Measurements from ENCODE around the gene MEOX1.

Gene MEOX1

GRCh38 chr17:43669971-43670644 is 8.4 kb upstream of the MEOX1 start:
- 0 out of 2 replicates have a peak overlapping the region, but pooled peaks have one; percentile 21 for H2AFZ ChIP-seq (ENCODE audit: low read depth)
- peaks cover 1% of the 10 kb centered on the region; the same call in 1 of the 2 replicates for H3K27me3 ChIP-seq (ENCODE audit: insufficient read depth, low read depth)
- H3K4me3 ChIP-seq (IDR thresholded peaks at IDR 0.05; ENCODE audit: insufficient read depth, low read depth, low read length), result no peak overlapping the region
- no peaks in the 10 kb centered on the region for H4K20me1 ChIP-seq (ENCODE audit: insufficient read depth)
- TF ChIP-seq CTCF (conservative IDR thresholded peaks at IDR 0.05; ENCODE audit: low read depth, low read length), result no peak
- peaks cover 28% of the 10 kb centered on the region for H3K4me1 ChIP-seq (ENCODE audit: low read depth, poor library complexity, severe bottlenecking)
- H3K27ac ChIP-seq, result no peak overlapping the region; the same call in 1 of the 2 replicates
- H3K79me2 ChIP-seq (ENCODE audit: insufficient read depth, low read depth), result no peaks in the 10 kb centered on the region
- no peaks in the 10 kb centered on the region for H3K36me3 ChIP-seq (ENCODE audit: insufficient read depth)
- no peak overlapping the region; the same call in 1 of the 2 replicates for H3K9ac ChIP-seq
- peak overlapping the region; percentile 18 for H3K4me2 ChIP-seq

- Histone ChIP-seq H3K27me3 (ENCODE audit: insufficient read depth, low read depth) (peaks cover 13% of the 10 kb centered on the region; the same call in 1 of the 2 replicates), H3K4me1 (ENCODE audit: low read depth, poor library complexity, severe bottlenecking) (peaks cover 29% of the 10 kb centered on the region), H3K36me3 (ENCODE audit: insufficient read depth) (no peaks in the 10 kb centered on the region), H2AFZ (ENCODE audit: low read depth) (no peak overlapping the region), H4K20me1 (ENCODE audit: insufficient read depth) (no peaks in the 10 kb centered on the region), H3K9ac (no peak overlapping the region), H3K27ac (no peak overlapping the region), H3K4me3 (IDR thresholded peaks at IDR 0.05; ENCODE audit: insufficient read depth, low read depth, low read length) (no peak overlapping the region), H3K79me2 (ENCODE audit: insufficient read depth, low read depth) (no peaks in the 10 kb centered on the region), H3K4me2 (no peak overlapping the region)
- no peak for TF ChIP-seq CTCF (conservative IDR thresholded peaks at IDR 0.05; ENCODE audit: low read depth, low read length)
These were observed 6.2 kb upstream of the MEOX1 start for GRCh38 chr17:43667947-43668348.

- no peaks in the 10 kb centered on the region for H3K36me3 ChIP-seq (ENCODE audit: insufficient read depth)
- H3K4me3 ChIP-seq (IDR thresholded peaks at IDR 0.05; ENCODE audit: insufficient read depth, low read depth, low read length), result no peak overlapping the region
- H3K79me2 ChIP-seq (ENCODE audit: insufficient read depth, low read depth), result no peaks in the 10 kb centered on the region
- no peaks in the 10 kb centered on the region for H4K20me1 ChIP-seq (ENCODE audit: insufficient read depth)
- no peak for TF ChIP-seq CTCF (conservative IDR thresholded peaks at IDR 0.05; ENCODE audit: low read depth, low read length)
- H2AFZ ChIP-seq (ENCODE audit: low read depth), result no peak overlapping the region
- no peak overlapping the region for H3K27ac ChIP-seq
- H3K4me2 ChIP-seq, result no peak overlapping the region
- peaks cover 30% of the 10 kb centered on the region for H3K4me1 ChIP-seq (ENCODE audit: low read depth, poor library complexity, severe bottlenecking)
- H3K9ac ChIP-seq, result no peak overlapping the region
- peaks cover 15% of the 10 kb centered on the region; the same call in 1 of the 2 replicates for H3K27me3 ChIP-seq (ENCODE audit: insufficient read depth, low read depth)
These were observed 5.8 kb upstream of the MEOX1 start for GRCh38 chr17:43667506-43667905.

- Histone ChIP-seq H3K4me3 (IDR thresholded peaks at IDR 0.05; ENCODE audit: insufficient read depth, low read depth, low read length) (no peak overlapping the region), H3K4me2 (no peak overlapping the region), H3K79me2 (ENCODE audit: insufficient read depth, low read depth) (no peaks in the 10 kb centered on the region), H3K27me3 (ENCODE audit: insufficient read depth, low read depth) (peaks cover 19% of the 10 kb centered on the region; the same call in 1 of the 2 replicates), H3K4me1 (ENCODE audit: low read depth, poor library complexity, severe bottlenecking) (peaks cover 36% of the 10 kb centered on the region), H3K27ac (no peak overlapping the region), H4K20me1 (ENCODE audit: insufficient read depth) (no peaks in the 10 kb centered on the region), H3K9ac (no peak overlapping the region), H2AFZ (ENCODE audit: low read depth) (no peak overlapping the region), H3K36me3 (ENCODE audit: insufficient read depth) (no peaks in the 10 kb centered on the region)
- TF ChIP-seq CTCF (conservative IDR thresholded peaks at IDR 0.05; ENCODE audit: low read depth, low read length), result no peak
These were observed 4.2 kb upstream of the MEOX1 start for GRCh38 chr17:43665937-43666236.
